GM18867 (cell line): ENCODE data around the gene TMTC2.
A peak's percentile ranks its signal among the peaks of the same experiment; 100 is the strongest.

Source experiments
- ATAC-seq: cut with Tn5 transposase; IDR thresholded peaks from one replicate; pipeline ENCODE4 v1.9.1; 2021; ENCODE audit warnings: mild to moderate bottlenecking, moderate library complexity; ENCODE audit not compliant: unreplicated experiment

Gene TMTC2

DNA sequence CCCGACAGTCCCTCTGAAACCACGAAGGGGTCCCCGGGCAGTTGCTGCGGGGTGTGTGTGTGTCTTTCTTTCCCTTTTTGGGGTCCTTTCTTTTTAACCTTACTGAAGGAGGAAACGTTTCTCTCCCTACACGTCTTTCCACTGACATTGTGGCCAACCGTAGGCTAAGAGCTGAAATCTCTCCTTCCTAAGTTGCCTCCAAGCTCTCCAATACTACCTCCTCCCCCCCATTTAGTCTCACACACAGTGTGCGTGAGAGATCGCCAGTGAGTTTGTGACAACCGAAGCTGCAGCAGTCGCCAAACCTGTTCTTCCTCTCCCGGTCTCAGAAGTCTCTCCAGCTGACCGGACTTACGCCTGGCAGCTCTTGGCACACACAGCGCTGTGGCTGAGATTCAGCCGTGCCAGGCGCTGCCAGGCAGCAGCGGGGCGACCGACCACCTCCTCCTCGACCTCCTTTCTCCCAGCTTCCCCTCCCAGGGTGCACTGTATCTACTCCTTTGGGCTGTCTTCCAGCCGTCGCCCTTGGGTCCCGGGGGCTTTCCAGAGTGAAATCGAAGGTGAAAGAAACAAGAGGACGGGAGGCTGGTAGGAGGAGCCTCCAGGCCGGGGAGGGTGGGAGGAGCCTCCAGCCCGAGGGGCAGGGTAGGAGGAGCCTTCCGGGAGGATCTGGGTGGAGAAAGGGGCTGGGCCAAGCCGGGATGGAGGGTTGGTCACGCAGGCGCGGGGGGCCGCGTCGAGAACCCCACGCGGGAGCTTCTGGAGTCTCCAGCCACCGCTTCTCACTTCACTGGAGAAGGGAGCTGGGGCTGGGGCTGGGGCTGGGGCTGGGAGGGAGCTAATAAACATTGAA is at the start of gene TMTC2:
Gene TMTC2, plus strand, starts transcription at position 739 of the 853 bp plus-strand sequence.
- peak; percentile 86 for ATAC-seq

GRCh38 chr12:82638324-82638723 is 48.4 kb upstream of the TMTC2 start:
- peak; percentile 56 for ATAC-seq

DNA sequence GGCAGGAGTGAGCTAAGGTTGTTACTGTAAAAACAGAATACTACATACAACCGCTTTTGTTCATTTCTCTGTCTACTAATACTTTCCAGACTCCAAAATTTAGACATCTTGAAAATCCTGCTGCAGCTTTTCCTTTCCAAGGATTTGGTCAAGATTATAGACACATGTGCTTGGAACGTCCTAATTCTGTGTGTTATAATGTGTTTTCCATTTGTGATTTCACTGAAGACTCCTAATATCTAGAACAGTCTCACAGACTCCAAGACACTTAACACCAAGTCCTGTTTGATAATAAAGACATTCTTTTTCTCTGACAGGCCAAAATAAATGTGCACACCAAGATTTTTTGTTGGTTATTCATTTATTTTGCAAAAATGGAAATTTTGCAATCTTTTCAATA is 41.8 kb upstream of the TMTC2 start:
- no peak for ATAC-seq

GRCh38 chr12:82645414-82645813 is 41.3 kb upstream of the TMTC2 start:
- no peak for ATAC-seq

DNA sequence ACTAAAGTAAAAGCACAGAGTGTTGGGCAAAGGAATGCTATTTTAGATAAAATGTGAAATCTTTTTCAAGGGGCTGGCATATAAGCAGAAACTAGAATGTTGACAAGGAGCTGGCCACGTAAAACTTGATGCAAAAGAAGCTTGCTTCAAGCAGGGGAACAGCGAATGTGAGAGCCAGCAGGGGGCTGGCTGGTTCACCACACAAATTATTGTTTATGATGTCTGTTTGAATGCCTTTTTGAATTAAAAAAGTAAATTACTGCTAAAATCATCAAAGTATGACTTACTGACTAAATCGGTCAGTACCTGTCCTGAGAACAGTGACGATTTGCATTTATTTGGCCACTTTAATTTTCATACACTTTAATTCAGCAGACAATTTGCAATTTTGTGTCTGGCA is 38.9 kb upstream of the TMTC2 start:
- ATAC-seq = no peak

DNA sequence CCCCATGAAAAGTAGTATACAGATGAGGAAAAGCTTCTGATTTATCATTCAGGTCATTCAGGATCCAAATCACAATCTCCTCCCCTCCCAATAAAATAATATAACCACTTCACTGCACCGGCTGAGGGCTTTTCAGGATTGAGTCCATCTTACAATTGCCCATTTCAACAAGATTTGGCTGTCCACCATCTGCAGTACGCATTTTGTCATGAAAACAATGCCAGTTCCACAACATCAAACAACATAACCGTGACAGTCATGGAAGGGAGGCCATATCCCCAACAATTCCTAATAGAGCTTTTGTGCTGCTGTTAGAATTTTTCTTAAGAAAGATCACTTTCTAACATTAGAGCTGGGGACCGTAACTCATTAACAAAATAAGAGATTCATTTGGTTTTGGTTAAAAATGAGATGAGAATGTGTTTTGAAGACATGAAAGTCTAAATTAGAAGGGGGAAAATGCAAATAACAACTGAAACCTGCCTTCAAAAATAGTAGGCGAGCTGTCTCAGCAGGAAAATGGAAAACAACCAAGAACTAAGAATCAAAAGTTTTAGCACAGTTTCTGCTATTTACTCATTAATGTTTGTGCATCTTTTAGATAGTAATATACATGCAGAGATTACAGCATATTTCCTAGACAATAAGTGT is 38.3 kb upstream of the TMTC2 start:
- peak; percentile 36 for ATAC-seq

- ATAC-seq = peak; percentile 90
Measured at GRCh38 chr12:82650627-82651337, 35.9 kb upstream of the TMTC2 start.

DNA sequence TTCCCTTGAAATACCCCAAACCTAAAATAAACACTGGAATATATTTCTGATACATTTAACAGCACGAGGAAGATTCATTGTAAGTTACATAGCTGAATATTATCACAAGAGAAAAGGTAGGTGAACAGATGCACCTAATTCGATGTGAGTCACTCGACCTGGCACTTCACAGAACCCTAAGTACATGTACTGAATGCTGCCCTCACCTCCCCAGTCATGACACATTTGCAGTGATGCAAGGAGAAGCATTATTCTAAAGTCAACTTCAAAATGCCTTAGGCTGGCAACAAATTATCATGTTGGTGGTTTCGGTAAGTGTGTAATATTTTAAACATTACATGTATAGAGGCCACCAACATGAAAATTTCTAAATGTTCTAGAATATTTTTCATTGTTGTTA is 35.2 kb upstream of the TMTC2 start:
- no peak for ATAC-seq

DNA sequence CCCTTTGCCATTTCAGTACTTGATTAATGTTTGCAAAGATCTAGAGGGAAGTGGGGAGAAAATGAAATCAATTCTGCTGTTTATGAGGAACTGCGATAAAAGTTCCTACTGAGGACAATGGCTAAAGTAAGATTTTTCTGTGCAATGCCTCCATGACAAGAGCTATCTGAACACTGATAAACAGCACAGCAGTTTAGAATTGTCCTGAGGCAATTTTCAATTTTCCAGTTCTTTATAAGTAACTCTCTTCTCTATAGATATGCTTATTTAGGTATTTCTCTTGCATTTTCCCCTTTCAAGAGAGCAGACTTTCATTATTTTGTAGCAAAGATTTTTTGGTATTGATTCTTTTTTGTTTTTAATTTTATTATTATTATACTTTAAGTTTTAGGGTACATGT is 34.6 kb upstream of the TMTC2 start:
- no peak for ATAC-seq

DNA sequence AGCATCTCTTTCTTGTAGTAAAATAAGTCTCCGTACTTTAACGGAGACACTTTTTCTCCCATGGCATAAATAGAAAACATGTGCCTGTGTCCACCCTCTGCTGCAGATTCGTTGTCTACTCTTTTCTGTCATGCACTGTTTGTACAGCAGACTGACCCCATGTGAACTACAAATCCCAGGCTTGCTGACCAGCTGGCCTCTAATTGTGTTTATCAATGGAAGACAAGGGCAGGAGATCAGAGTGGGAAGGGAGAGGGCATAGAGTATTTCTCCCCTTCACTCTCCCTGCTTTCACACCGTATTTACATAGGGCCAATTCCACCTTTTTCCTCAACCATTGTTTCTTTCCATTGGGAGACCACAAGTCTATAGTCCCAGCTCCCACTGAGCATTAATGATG is 31.0 kb upstream of the TMTC2 start:
- no peak for ATAC-seq

- no peak for ATAC-seq
Measured at GRCh38 chr12:82659343-82660207, 27.1 kb upstream of the TMTC2 start.

DNA sequence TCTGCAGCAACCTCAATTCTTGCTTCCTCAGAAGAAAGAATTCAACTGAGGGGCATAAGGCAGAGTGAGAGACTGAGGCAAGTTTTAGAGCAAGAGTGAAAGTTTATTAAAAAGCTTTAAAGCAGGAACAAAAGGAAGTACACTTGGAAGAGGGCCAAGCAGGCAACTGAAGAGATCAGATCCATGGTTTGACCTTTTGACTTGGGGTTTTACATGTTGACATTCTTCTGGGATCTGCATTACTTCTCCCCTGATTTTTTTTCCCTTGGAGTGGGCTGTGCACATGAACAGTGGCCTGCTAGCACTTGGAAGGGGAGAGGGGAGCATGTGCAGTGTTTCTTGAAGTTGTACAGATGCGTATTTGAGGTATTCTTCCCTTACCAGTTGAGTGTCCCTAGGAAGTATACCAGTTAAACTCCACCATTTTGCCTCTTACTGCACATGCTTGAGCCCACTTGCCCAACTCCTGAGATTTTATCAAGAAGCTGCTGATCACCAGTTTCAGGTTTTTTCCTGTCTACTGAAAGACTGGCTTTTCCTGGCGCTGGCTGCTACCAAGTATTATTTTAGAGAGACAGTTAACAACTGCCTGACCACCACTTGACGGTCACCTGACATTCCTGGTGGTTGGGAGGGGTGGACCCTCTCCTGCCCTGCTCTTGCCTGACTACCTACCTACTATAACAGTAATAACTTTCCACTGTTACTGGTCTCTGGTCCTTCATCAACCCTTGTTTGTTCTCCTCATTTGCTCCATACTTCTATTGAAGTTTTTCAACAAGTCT is 26.0 kb upstream of the TMTC2 start:
- no peak for ATAC-seq

- no peak for ATAC-seq
Measured at GRCh38 chr12:82663893-82664292, 22.8 kb upstream of the TMTC2 start.

- peak; percentile 53 for ATAC-seq
Measured at GRCh38 chr12:82665142-82665923, 21.4 kb upstream of the TMTC2 start.

DNA sequence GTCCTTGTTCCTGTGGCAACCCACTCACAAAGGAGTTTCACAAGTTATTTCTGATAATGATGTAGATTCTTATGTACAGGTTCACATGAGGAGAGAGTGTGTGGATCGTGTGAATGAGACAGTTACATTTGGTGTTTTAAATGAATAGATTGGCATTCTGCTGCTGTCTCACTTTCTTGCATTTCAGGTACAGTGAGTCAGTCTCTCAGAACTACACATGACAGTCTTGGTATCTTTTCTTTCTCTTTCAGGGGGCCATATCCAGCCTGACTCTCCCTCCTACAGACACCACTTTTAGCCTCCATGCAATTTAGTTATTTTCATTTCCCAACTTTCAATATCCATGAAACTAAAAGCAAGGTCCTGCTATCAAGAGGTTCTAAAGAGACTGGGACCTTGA is 19.9 kb upstream of the TMTC2 start:
- no peak for ATAC-seq

DNA sequence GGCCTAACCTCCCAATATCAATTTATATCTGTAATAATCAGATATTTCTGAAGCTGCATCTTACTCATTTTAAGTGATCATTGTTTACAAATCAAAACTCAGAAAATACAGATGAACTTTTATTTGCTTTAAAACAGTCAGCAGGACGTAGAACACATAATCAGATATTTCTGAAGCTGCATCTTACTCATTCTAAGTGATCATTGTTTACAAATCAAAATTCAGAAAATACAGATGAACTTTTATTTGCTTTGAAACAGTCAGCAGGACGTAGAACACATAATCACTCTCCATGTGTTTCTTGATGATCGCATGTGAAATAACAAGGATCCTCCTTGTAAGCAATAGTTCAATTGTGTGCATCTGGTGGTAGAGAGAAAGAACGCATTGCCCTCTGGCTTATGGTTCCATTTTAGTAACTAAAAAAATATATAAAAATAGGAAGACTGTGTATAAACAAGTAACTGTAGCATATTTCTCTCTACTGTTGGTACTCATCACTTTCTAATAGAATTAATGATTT is 15.0 kb upstream of the TMTC2 start:
- no peak for ATAC-seq

DNA sequence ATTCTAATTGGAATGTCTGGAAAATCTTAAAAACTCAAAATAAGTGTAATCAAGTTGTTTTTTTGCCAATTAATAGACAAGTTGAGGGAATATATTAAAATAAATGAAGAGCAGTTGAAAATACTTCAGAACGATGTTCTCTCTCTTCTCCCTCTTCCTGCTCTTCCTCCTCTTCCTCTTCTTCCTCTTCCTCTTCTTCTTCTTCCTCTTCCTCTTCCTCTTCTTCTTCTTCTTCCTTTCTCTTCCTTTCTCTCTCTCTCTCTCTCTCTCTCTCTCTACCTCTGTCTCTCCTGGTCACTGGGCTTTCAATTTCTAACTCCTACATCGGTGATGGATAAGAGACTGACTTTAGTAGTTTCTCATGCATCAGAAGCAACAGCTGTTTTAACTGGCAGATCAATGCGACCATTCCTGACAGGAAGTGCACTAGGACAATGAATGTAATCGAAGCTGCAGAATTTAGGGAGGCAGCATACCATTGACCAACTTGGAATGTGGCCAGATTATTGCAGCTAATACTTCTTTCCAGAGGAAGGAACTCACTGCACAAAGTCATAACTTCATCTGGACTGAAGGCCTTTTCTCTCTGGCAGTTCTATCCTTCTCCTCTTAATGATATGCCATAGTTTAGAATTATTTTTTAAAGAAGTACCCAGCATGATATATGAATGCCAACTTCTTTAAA is 13.8 kb upstream of the TMTC2 start:
- ATAC-seq = no peak

- ATAC-seq = no peak
Measured at GRCh38 chr12:82673698-82674097, 13.0 kb upstream of the TMTC2 start.
